Measurements from ENCODE around the gene TMEM179B.
"Not testable (repeated sequence)": the region's sequence is repeated elsewhere in the genome, so short reads cannot be mapped to it uniquely, and the experiment has no call there.

TMEM179B gene

DNA sequence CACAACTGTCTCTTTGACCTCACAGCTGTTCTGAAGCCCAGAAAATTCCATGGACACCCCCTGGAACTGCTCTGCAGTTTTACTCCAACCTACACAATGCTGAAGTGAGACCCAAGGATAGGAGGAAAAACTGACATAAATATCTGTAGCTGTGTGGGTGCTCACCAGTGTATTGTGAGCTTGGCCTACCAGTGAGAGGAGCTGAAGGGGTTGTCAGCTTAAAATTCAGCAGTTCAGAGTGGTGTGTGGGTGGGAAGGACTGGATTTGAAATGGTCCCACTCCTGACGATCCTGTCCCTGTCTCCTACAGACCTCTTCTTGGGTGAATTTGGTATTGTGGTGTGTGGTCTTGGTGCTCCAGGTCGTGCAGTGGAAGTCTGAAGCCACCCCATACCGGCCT, 2.4 kb downstream of the TMEM179B start:
- no peak for DNase-seq

DNA sequence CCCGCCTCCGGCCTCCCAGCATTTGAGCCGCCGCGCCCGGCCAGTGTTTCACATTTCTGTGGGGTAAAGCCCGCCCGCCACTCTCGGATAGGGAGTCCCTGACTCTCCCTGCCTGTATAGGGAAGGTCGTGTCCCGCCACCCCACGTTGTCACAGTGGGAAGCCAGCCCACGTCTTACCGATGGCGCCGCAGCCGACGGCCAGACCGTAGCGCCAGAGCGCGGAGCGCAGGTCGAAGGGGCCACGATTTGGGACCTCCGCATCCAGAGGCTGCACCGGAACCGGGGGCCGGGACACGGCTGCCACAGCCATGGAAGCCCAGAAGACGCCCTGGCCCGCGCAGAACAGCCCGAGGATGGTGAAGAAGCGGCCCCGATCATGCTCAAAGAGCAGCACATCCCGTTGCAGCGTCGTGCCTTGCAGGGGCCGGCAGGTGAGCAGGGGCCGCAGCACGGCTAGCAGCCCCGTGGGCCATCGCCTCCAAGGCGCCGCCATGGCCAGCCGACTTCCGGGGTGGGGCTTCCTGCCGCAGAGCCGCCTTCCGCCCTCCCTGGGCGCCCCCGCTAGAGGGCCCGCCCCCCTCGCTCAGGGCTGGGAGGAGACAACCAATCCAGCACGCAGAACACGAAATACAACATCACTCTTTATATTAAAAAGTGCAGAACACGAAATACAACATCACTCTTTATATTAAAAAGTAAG, 4.4 kb downstream of the TMEM179B start, which contains the start of gene TMEM223:
TSS of gene TMEM223 (minus strand) at position 506 of the 701 bp plus-strand sequence. CDS start at position 494, 12 bp downstream.
- peak; percentile 88 for DNase-seq

DNA sequence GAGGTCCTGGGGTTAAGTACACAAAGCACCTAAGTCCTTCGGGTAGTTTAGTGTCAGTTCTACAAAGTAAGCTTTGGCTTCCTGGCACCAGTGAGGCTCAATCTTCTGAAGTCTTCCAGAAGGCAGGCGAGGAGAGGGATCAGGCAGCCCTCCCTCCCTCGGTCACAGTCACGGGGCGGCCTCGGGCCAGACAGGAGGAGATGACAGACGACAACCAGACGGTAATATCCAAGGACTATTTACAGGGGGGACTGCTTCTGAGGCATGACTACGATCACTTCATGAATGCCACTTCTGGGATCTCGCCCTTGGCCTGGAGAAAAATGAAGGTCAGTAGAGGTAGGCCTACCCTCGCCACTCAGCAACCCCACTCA, 5.0 kb downstream of the TMEM179B start:
- no peak for DNase-seq

DNA sequence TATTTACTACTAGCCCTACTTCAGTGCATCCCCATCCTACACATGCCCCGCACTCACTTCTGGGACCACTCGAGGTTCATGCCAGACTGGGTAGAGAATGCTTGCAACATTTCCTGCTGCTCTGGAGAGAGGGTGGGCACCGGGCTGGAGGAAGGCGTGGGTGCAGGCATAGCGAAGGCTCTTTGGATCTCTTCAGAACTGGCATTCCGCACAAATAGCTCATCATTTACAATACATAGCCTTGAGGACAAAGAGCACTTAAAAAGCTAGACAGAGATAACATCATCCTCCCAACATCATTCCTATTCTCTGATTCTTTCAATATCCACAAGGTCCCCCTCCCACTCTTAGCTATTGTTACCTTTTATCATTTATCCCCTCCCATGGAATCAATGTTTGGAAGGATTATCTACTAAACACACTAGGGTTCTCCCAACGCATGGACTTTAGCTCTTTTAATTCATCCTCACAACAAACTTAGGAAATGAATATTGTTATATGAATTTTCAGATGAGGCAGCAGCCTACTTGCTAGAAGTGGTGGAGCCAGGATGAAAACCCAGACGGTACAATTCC, 7.1 kb downstream of the TMEM179B start:
- DNase-seq = no peak

DNA sequence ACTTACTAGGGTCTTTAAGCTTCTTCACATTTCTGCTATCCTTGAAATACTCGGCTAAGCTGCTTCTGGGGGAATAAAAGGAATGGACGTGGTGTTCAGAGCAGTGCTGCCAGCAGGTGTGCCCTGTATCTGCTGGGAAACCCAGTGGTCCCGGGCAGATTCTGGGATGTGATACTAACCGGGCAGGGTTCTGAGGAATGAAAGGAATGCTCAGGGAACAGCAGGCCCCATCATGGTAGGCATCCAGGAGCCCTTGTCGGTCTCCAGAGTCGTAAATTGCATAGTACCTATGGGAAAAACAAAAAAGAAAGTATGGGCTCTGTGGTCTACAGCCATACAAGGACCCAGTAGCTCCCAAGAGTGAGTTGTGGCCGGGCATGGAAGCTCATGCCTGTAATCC, 9.1 kb downstream of the TMEM179B start:
- DNase-seq = no peak

DNA sequence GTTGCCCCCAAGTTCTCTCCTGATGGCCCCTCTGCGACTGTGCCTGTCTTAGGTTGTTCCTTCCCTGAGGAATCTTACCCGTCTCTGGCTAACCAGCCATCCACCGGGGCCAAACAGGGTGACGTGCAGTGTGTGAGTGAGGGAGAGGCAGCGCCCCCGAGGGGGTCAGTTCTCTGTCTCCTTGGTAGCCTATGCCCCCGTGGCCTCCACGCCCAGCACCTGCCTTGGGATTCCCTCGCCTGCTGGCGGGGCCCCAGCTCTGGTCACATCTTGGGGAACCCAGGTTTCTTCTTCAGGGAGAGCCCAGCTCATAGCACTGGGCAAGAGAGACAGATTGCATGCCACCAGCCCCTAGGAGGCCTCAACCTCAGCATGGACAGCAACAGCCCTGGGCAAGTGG, 12.3 kb downstream of the TMEM179B start:
- DNase-seq = no peak

DNA sequence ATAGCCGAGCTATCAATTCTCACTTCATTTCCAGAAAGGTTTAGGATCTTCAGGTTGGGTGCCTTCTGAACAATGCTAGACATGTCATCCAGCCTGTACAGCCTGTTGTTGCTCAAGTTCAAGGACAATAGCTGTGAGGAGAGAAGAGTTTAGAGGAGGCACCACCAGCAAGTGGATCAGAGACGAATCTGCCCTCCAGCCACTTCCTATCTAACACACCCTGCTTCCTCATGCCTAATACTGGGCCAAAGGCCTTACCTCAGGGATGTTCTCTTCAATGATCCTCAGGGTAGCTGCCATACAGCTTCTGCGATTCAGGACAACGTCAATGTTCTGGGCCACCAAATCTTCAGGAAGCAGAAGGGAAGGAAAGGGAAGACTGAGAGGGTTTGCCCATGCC, 13.9 kb downstream of the TMEM179B start:
- no peak for DNase-seq

DNA sequence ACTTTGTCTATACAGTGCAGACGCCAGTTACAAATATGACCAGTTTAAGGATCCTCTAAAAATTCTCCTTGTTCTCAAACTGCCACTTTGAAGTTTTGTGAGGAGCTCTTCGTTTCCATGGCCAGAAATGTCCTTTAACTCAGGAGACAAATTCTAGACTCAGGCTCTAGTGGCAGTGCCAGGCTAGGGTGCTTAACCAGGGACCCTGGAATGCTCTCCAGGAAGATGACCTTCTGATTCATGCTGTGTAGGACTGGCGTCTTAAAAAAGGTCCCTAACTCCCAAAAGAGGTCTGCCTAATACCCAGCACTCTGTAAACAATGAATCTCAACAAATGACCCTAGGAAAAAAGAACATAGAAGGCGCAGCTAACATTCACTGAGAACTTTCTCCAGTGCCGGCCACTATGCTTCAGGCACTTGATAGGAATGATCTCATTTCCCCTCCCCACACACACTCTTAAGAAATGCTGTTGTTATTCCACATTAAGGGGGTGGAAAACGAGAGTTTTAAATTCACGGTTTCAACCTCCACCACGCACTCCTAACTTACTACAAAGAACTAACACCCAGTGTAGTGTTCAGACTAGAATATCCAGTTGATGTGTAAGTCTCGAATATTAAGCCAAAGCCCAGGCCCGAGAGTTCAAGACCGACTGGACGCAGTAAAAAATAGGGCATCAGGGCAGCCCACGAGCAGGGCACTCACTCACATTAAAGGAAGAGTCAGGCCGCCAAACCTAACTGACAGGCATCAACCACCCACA, 17.3 kb downstream of the TMEM179B start:
- no peak for DNase-seq

DNA sequence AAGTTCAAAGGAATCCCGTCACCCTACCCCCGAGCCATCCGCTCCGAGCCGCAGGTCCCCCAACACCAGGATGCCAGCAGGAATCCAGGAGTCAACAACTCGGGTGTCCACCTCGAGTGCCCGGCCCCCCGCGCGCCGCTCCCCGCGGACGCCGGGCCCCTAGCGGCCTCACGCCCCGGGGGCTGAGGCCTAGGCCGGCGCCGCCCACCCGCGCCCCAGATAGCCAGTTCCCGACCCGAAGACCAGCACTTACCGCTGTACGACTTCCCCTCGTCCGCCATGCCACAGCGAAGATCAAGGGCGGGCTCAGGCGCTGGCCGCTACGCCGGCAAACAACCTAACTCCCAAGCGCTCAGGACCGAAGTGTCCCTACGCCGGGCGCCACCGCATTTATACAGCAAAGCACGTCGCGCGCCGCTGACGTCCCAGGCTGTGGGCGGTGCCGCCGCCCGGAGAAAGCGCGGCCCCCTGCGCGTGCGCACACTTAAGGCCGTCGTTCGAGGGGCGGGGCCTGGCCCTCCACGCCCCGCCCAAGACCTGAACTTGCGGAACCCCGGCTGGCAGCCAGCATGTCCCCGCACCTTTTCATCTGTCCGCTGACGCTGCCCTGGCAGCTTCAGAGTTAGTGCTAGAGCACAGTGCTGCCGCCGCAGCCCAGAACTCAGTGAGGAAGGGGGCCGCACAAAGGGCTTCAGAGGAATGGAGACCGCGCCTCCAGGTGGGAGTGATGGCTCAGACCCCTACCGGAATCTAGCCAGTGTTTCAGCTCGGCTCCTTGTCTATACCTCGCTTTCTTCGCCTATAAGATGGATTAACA, 18.1 kb downstream of the TMEM179B start, which contains the start of gene NXF1:
TSS of gene NXF1 (minus strand) at position 365 of the 817 bp plus-strand sequence. CDS start at position 281, 84 bp downstream.
- DNase-seq = peak; percentile 93

DNA sequence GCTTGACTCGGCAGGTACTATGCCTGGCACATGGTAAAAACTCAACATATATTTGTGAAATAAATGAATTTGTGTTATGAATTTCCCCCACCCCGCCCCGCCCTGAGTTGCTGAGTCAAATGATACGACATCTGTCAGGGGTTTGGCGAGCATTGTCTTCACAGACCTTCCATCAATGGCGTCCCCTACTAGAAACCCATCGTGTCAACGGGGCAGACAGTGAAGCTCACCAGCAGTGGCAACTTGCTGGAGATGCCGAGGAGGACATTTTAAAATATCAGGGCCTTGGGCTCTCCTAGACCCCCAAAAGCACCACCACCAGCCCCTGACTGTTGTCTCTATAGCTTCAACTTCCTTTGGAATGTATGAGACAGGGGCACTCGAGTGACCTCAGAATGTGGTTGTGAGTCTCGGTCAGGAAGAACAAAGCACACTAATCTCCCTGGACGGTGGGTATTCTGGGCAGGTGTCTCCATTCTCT, 18.8 kb downstream of the TMEM179B start:
- DNase-seq = no peak

DNA sequence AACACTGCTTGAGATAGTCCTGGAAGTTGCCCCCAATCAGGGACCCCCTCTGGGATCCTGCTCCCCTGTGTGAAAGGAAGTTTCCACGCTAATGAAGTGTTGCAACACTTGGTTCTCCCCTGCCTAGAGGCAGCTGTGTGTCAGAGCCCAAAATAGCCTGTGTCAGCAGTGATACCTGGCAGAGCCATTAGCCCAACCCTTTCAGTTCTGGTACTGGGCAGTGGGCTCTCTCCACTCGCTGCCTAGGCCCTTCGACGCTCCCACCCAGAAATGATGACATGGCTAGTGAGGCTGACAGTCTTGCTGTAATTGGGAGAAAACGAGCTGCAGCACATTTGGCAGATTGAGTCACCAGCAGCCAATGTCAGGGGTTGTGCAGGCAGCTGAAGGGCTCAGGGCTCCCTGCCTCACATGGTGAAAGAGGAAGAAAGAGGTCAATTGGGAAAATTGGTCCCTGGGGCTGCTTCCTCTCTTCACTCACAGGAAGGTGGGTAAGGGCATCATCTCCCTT, 19.5 kb downstream of the TMEM179B start:
- DNase-seq = no peak

DNA sequence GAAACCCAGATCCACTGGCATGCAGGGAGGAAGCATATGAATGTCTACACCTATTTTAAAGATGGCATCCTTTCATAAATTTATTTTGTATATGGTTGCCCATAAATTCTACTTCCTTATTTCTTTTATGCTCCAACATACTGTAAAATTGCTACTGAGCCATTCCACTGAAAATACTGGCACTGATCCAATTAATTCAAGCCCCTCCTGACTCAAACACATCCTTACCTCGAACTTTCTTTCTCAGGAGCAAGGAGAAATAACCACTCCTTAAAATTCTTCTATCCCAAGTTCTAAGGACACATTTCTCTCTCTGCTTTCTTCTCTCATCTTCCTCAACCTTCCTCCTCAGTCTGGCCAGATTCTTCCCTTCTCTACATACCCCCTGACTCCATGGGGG, 23.5 kb downstream of the TMEM179B start:
- no peak for DNase-seq

DNA sequence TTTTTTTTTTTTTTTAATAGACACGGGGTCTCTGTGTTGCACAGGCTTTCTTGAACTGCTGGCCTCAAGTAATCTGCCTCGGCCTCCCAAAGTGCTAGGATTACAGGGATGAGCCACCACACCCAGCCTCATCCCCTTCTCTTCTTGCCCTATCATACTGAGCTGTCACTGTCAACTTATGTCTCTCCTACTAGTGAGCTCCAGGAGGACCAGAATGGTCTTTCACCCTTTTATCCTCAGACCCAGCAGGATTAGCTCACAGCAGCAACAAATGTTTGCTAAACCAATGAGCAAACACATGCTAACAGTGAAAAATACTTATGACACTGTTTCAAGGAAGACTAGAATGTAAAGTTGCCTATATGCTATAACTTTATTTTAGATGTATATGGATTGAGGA, 24.5 kb downstream of the TMEM179B start:
- no peak for DNase-seq

DNA sequence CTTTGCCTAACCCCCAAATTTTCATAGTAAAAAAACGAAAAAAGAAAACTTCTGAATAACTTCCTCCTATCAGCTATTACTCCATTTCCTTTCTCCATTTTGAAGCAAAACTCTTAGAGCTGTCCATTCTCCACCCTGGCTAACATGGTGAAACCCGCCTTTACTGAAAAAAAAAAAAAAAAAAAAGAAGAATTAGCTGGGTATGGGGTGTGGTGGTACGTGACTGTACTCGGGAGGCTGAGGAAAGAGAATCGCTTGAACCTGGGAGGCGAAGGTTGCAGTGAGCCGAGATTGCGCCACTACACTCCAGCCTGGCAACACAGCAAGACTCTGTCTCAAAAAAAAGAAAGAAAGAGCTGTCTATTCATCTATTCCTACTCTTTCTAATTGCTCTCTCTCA, 29.4 kb downstream of the TMEM179B start:
- no peak for DNase-seq

DNA sequence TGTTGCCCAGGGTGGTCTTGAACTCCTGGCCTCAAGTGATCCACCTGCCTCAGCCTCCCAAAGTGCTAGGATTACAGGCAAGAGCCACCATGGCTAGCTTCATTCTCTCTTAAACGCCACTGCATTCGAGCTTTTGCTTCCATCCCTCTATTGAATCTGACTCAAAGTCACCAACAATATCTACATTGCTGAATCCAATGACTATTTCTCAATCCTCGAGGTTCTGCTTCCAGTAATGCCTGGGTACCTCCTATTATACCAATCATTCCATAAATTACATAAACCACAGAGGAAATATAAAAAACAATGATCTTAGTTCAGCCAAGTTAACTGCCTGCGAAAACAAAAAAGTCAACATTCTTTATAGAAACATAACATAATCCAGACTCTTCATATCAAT, 29.9 kb downstream of the TMEM179B start:
- DNase-seq = no peak

DNA sequence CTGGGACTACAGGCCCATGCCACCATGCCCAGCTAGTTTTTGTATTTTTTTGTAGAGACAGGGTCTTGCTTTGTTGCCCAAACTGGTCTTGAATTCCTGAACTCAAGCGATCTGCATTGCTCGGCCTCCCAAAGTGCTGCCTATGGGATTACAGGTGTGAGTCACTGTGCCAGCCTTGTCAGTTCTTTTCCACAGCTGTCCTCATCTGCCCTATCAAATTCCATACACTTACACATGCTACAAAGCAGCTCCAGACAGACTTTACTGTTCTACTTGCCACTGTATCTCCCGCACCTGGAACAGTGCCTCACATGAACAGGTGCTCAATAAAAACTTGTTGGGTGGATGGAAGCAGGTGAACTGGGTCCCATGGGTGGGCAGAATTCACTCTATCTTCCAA, 36.5 kb downstream of the TMEM179B start:
- DNase-seq = no peak

DNA sequence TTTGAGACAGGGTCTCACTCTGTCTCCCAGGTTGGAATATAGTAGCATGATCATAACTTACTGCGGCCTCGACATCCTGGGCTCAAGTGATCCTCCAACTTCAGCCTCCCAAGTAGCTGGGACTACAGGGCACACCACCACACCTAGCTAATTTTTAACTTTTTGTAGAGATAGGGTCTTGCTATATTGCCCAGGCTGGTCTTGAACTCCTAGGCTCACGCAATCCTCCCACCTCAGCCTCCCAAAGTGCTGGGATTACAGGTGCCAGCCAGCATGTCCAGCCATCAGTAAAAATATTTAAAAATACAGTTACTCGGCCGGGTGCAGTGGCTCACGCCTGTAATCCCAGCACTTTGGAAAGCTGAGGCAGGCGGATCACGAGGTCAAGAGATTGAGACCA, 40.9 kb downstream of the TMEM179B start:
- DNase-seq = not testable (repeated sequence)

DNA sequence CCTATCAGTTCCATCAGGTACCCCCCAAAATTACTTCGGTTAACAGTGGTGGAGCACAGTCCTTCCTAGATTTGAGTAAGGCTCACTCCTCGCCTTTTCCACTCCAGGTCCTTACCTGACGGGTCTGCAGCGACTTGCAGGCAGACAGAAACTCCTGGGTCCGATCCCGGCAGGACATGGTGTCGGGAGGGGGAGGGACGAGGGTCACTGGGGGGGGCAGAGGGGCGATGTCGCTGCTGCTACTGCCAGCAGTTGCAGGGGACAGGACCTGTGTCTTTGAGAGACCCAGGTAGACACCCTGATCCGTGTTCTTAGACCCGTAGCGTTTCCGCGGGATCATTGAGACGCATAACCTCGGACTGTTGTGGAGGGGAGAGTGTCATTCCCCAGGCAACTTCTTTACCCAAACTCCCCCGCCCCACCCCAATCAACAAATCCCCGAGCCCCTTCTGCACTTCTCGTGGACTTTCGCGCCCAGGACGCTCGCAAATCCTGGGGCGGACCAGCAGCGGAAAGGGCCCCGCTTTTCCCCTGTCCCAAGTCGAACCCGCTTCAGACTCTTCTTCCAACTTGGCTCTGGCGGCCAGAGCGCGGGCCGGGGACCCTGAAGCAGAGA, 43.8 kb downstream of the TMEM179B start:
- DNase-seq = no peak

DNA sequence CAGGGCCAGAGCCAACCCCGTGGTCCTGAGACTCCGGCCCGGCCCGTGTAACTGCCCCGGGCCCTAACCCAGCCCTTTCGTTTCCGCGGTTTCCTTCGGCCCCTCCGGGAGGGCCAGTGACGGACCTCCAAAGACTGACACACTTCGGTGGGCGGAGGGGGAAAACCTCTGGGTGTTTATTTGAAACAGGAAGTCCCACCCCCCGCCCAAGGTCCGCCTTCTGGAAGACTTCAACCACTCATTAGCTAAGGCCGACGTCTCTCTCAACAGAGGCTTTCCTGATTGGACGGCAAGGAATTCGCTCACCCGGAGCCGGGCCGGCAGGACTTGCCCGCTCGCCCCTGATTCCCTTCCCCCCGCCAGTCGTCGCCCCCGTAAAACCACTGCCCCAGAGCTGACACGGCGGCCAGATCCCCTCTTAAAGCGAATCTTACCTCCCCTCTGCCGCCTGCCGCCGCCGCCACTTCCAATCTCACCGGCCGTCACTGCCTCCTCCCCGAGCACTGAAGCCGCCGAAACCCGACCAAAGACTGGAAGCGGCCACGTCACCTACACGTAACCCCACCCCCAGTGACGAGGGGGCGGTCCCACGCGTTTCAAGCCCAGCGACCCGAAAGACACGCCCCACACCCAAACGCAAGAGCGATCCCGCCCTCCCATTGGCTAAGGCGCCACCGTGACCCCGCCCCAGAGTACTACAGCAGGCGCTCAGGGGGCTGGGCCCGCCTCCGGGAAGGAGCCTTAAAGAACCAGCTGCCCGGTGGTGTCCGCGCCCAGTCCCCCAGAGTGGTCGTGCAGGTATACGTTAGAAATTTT, 44.5 kb downstream of the TMEM179B start, which contains the start of gene STX5:
TSS of gene STX5 (minus strand) at position 532 of the 816 bp plus-strand sequence. CDS start 808 bp downstream, outside the sequence.
- peak; percentile 88 for DNase-seq

DNA sequence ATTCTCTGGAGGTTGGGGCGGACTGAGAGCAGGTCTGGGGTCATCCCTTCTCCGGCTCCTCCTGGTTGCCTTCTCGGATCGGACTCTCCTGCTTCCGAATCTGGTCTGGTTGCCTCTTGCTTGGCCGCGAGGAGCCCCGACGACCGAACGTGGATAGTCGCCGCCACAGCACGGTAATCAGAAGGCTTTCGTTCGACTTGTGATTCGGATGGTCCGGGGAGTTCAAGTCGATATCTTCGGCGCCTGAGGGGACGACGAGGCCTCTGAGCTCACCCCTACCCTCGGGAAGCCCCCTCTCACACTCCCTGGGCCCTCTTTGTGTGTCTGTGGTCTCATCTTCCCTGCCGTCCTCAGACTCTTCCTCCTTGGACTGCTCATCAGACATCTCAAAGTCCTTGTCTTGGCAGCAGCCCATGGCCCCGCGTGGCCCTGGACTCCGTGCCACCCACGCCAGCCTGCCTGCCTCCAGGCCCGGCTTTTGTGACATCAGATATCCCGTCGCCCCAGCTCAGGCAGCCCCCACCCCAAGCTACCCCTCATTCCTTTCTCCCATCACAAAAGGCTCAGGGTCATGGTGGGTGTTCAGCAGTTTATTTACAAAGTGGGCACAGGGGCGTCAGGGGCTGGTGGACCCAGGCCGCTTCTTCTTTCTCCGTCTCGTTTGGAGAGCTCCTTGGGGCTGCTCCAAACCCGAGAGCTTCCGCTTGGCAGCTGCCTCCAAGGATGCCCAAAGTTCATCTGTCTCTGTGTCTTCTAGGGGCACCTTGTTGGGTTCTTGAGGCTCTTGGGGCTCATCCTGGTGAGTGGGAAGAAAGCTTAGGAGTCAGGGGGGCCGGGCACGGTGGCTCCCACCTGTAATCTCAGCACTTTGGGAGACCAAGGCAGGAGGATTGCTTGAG, 45.4 kb downstream of the TMEM179B start, which contains the start of gene TEX54:
TSS of gene TEX54 (minus strand) at position 506 of the 899 bp plus-strand sequence.
- DNase-seq = no peak

All from 8988T (cell line).